PFSK-1 (cell line): ENCODE data around the gene ADAMTS20.

Experiments used
- FOXP2 ChIP-seq: optimal IDR thresholded peaks from 2 replicates; pipeline ENCODE3; 2011; ENCODE audit warnings: borderline replicate concordance, control low read depth, inconsistent platforms; ENCODE audit not compliant: insufficient read depth; ENCODE audit errors: extremely low read length, extremely low read depth
- POLR2AphosphoS5 ChIP-seq: IDR thresholded peaks from 2 replicates; pipeline ENCODE4 v1.6.1; 2012; ENCODE audit warnings: low read depth, mild to moderate bottlenecking, control low read depth, low read length, moderate library complexity
- REST ChIP-seq, 2 experiments: IDR thresholded peaks; 2 replicates each; pipeline versions ENCODE4 v1.6.1 to v1.8.0; 2011 to 2012; ENCODE audit warnings: low read depth in 2 of 2, low read length in 2 of 2, control low read depth in 1 of 2, inconsistent platforms in 1 of 2, mild to moderate bottlenecking in 1 of 2, moderate library complexity in 1 of 2; ENCODE audit not compliant: insufficient read depth in 1 of 2
- SIN3A ChIP-seq: IDR thresholded peaks from 2 replicates; pipeline ENCODE4 v1.6.1; 2012; ENCODE audit warnings: mild to moderate bottlenecking, low read length, moderate library complexity, borderline replicate concordance; ENCODE audit not compliant: insufficient read depth
- TAF1 ChIP-seq: IDR thresholded peaks from 2 replicates; pipeline ENCODE4 v1.6.1; 2012; ENCODE audit warnings: low read length, control low read depth, borderline replicate concordance; ENCODE audit not compliant: insufficient read depth

ADAMTS20 gene

GRCh38 chr12:43348221-43348620, 203.8 kb downstream of the ADAMTS20 start:
- TF ChIP-seq FOXP2: no peak
- TF ChIP-seq POLR2AphosphoS5: no peak
- no peak for TF ChIP-seq SIN3A
- TF ChIP-seq REST (IDR thresholded peaks at IDR 0.05; ENCODE audit: insufficient read depth in 1 of 2, low read depth in 2 of 2, low read length in 2 of 2): no peak
- no peak for TF ChIP-seq TAF1

GRCh38 chr12:43347026-43347425, 205.0 kb downstream of the ADAMTS20 start:
- TF ChIP-seq TAF1 (no peak), POLR2AphosphoS5 (no peak), FOXP2 (no peak), SIN3A (no peak), REST (IDR thresholded peaks at IDR 0.05; ENCODE audit: insufficient read depth in 1 of 2, low read depth in 2 of 2, low read length in 2 of 2) (no peak)

- TF ChIP-seq FOXP2: no peak
- no peak for TF ChIP-seq TAF1
- no peak for TF ChIP-seq POLR2AphosphoS5
- no peak for TF ChIP-seq REST (IDR thresholded peaks at IDR 0.05; ENCODE audit: insufficient read depth in 1 of 2, low read depth in 2 of 2, low read length in 2 of 2)
- no peak for TF ChIP-seq SIN3A
Observed at GRCh38 chr12:43345023-43345422, 207.0 kb downstream of the ADAMTS20 start.

GRCh38 chr12:43338848-43339526, 213.0 kb downstream of the ADAMTS20 start:
- no peak for TF ChIP-seq SIN3A
- TF ChIP-seq FOXP2: no peak
- TF ChIP-seq TAF1: no peak
- no peak for TF ChIP-seq POLR2AphosphoS5
- no peak for TF ChIP-seq REST (IDR thresholded peaks at IDR 0.05; ENCODE audit: insufficient read depth in 1 of 2, low read depth in 2 of 2, low read length in 2 of 2)

- TF ChIP-seq FOXP2 (no peak), SIN3A (no peak), POLR2AphosphoS5 (no peak), REST (IDR thresholded peaks at IDR 0.05; ENCODE audit: insufficient read depth in 1 of 2, low read depth in 2 of 2, low read length in 2 of 2) (no peak), TAF1 (no peak)
Observed at GRCh38 chr12:43337571-43338444, 214.2 kb downstream of the ADAMTS20 start.
